ENCODE measurements around the gene VPS54.

Gene VPS54

DNA sequence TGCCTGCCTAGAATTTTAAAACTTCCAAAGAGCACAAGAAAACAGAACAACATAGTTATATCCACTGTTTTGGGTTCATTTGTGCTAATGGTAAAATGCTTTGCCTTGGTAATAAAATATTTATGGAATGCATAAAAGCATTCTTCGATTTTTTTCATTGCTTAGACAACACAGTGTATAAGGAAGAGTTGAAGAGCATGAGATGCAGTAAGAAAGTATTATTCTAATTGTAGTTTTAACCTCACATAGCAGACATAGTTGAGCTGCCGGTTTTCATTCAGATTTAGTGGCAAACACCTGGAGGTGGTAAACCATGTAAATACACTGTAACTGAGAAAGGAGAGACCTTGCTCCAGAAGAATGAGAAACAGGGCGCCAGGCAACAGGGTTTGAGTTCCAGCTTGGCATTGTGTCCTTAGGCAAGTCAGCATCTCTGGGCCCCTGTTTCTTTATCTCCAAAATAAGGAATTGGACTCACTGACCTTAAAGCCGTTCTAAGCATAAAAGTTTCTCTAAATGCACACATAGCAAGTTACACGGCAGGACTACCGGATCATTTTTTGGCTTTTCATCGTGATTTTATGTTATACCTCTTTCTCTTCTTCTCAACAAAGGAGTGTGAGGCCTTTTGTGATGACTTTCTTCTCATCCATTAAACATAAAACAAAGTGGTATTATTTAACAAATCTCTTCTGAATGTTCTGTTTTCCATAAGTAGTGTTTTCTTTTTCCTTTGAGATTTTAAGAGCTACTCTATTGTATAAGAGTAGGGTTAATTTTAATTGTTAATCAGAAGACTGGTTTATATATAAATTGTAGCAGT is 169.6 kb downstream of the VPS54 start:
- TF ChIP-seq, protein P1, sequence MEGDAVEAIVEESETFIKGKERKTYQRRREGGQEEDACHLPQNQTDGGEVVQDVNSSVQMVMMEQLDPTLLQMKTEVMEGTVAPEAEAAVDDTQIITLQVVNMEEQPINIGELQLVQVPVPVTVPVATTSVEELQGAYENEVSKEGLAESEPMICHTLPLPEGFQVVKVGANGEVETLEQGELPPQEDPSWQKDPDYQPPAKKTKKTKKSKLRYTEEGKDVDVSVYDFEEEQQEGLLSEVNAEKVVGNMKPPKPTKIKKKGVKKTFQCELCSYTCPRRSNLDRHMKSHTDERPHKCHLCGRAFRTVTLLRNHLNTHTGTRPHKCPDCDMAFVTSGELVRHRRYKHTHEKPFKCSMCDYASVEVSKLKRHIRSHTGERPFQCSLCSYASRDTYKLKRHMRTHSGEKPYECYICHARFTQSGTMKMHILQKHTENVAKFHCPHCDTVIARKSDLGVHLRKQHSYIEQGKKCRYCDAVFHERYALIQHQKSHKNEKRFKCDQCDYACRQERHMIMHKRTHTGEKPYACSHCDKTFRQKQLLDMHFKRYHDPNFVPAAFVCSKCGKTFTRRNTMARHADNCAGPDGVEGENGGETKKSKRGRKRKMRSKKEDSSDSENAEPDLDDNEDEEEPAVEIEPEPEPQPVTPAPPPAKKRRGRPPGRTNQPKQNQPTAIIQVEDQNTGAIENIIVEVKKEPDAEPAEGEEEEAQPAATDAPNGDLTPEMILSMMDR (IDR thresholded peaks at IDR 0.05): no peak

DNA sequence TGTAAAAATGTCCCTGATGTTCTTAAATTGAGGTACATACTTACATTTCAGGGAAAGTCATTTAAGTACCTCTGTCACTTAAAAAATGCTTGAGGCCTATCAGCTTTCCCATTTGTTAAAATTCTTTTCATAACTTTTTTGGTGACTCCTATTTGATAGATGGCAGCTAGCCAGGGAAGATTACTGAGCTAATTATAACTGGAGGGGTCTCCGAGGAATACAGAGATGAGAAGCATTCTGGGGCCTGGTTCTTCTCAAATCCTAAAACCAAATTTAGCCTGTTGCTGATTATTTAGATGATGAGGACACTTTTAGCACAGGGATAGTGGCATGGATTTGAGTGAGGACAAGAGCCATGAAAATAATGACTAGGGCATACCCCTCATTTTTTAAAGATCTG is 172.7 kb downstream of the VPS54 start:
- TF ChIP-seq, protein P1 (IDR thresholded peaks at IDR 0.05): no peak

DNA sequence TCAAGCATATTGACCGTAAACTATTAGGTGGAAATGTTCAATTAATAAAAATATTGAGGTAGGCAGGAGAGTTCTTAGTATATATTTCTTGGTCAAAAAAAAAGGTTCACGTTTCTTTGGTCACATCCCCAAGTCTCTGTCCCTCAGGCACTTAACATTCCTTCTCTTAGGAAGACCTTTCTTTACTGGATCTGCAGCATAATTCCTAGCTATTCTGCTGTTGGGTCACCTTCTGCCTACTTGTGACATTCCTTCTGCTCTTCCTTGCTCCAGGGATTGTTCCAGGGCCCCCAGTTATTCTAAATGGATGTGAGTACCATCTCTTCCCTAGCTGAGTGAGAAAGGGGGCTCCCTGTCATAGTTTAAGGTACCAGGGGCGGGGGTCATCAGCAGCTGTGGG is 173.4 kb downstream of the VPS54 start:
- TF ChIP-seq, protein P1 (IDR thresholded peaks at IDR 0.05): no peak

DNA sequence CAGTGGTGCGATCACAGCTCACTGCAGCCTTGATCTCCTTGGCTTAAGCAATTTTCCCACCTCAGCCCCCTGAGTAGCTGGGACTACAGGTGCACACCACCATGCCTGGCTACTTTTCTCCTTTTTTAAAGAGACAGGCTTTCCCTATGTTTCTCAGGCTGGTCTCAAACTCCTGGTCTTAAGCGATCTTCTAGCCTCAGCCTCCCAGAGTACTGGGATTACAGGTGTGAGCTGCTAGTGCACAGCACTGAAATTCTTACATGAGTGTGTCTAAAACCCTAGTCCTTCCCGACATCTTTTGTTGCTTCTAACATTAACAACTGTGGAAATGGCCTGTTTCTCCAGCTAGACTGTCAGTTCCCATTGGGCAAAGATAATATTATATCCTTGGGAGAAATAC is 174.6 kb downstream of the VPS54 start:
- TF ChIP-seq, protein P1 (IDR thresholded peaks at IDR 0.05): no peak

DNA sequence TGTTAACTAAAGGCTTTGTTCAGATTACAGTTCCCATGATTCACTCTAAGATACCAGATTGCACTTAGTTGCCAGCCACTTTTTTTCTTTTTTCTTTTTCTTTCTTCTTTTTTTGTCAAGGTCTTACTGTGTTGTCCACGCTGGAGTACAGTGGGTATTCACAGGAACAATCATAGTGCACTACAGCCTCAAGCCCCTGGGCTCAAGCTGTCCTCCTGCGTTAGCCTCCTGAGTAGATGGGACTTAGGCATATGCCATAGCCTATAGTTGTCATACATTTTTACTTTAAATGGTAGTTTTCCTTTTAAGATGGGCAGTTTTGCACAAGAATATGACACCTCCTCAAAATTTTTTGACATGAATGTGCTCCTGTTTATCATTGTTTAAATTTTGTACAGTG is 175.4 kb downstream of the VPS54 start:
- TF ChIP-seq, protein P1 (IDR thresholded peaks at IDR 0.05): no peak

DNA sequence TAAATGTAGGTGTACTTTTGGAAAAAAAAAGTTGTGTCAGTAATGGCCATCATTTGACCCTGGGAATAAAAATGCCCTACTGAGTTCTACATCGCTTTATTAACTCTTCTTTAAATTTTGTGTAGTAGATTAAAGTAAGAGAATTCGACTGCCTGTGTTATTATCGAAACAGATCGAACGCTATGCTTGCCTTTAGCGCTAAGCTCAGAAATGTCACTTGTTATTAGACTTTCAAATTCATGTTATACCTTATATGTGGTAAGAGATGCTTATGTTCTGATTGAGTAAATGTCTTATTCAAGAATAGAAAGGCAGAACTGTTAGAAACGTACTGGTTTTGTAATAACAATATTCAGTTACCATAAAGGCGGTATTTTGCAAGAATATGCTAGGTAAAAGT is 176.1 kb downstream of the VPS54 start:
- TF ChIP-seq, protein P1 (IDR thresholded peaks at IDR 0.05): no peak

DNA sequence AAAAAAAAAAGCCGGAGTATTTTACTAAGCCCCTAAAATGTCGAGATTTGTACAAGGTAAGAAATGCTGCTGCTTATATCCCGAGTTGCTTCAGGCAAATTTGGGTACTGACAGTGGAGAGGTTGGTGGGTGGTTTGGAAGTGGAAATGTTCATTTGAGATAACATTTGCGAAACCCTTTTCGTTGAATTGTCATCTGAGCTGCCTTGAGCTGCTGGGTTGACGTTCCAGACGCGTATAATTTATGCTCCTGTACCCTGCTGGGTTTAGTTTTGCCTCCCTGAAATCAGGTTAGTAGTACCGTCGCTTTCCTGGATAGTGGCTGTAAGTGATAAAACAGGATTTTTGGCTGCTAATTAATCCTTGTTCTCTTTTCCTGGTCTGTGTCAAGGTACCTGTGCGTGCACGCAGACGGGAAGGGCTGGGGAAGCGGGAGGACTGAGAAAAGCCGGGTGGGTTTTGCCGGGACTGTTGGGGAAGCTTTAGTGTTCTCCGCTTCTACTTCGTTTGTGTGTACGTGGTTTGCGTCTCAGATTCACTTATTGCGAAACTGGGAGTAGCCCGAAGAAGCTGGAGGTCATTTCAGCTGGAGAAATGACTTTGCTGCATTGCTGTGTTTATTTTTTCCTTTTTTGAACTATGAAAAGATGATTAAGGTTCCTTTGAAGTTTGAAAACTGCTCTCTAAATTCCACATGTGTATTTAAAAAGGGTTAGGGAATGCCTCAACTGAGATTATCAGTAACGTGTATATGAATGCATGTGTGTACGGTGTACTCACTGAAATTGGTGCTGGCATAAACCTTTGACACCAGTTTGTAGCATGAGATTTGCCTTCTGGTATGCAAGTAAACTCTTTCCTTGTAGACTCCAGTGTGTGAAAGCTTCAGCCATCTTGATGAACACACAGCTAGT is 176.8 kb downstream of the VPS54 start:
- TF ChIP-seq, protein P1 (IDR thresholded peaks at IDR 0.05): no peak

Measured in LNCAP (cell line).